Subcutaneous abdominal adipose tissue (tissue), 5 donors: ENCODE results near the gene PSMC1.

Experiments
- H3K27ac ChIP-seq: one replicate; pipeline ENCODE4 v1.7.0; 2013; ENCODE audit warnings: low read depth, mild to moderate bottlenecking, inconsistent platforms, low read length, moderate library complexity
- H3K27me3 ChIP-seq, 5 donors: one replicate each; pipeline ENCODE4 v1.7.0; 2013; ENCODE audit warnings: low read length in 5 of 5, inconsistent platforms in 1 of 5; ENCODE audit not compliant: control insufficient read depth in 5 of 5, insufficient read depth in 4 of 5
- H3K36me3 ChIP-seq, 5 donors: one replicate each; pipeline ENCODE4 v1.7.0; 2013; ENCODE audit warnings: low read length in 5 of 5; ENCODE audit not compliant: control insufficient read depth in 5 of 5, insufficient read depth in 5 of 5
- H3K4me1 ChIP-seq, 5 donors: one replicate each; pipeline ENCODE4 v1.7.0; 2013; ENCODE audit warnings: low read length in 5 of 5, mild to moderate bottlenecking in 3 of 5, moderate library complexity in 1 of 5; ENCODE audit not compliant: control insufficient read depth in 5 of 5, insufficient read depth in 5 of 5
- H3K4me3 ChIP-seq, 5 donors: one replicate each; pipeline ENCODE4 v1.7.0; 2013; ENCODE audit warnings: low read length in 5 of 5, low read depth in 1 of 5
- H3K9ac ChIP-seq, 5 donors: one replicate each; pipeline ENCODE4 v1.7.0; 2013; ENCODE audit warnings: low read length in 5 of 5, mild to moderate bottlenecking in 4 of 5, moderate library complexity in 3 of 5
- H3K9me3 ChIP-seq, 5 donors: one replicate each; pipeline ENCODE4 v1.7.0; 2013; ENCODE audit warnings: low read length in 5 of 5; ENCODE audit not compliant: control insufficient read depth in 5 of 5
- donor health status: healthy.
- donor health status: healthy.
- donor health status: healthy.
- donor health status: healthy.
- donor health status: healthy.

Gene PSMC1

GRCh38 chr14:90318016-90318415 lies 61.7 kb downstream of the PSMC1 start:
- Histone ChIP-seq H3K27ac (no peak overlapping the region), H3K36me3 (peaks cover 27 to 36% (median 34%) of the 10 kb centered on the region in 5 donors), H3K9ac (no peak overlapping the region), H3K4me3 (no peak overlapping the region), H3K4me1 (no peaks in the 10 kb centered on the region), H3K27me3 (no peaks in the 10 kb centered on the region), H3K9me3 (no peaks in the 10 kb centered on the region)

GRCh38 chr14:90319173-90319572 lies 62.8 kb downstream of the PSMC1 start:
- H3K27me3 ChIP-seq, result no peaks in the 10 kb centered on the region
- no peak overlapping the region for H3K9ac ChIP-seq
- H3K4me1 ChIP-seq, result no peaks in the 10 kb centered on the region
- peaks cover 17 to 28% (median 25%) of the 10 kb centered on the region in 5 donors for H3K36me3 ChIP-seq
- no peak overlapping the region for H3K4me3 ChIP-seq
- no peak overlapping the region for H3K27ac ChIP-seq
- no peaks in the 10 kb centered on the region for H3K9me3 ChIP-seq

- Histone ChIP-seq H3K27ac (no peak overlapping the region), H3K9ac (no peak overlapping the region), H3K27me3 (no peaks in the 10 kb centered on the region)
Measured at GRCh38 chr14:90319634-90320541, 63.5 kb downstream of the PSMC1 start.

GRCh38 chr14:90321891-90322290 lies 65.5 kb downstream of the PSMC1 start:
- no peak overlapping the region for H3K27ac ChIP-seq
- no peaks in the 10 kb centered on the region for H3K9me3 ChIP-seq
- no peak overlapping the region for H3K4me3 ChIP-seq
- no peak overlapping the region for H3K9ac ChIP-seq
- H3K4me1 ChIP-seq, result peaks cover 0 to 5% (median 0%) of the 10 kb centered on the region in 5 donors
- no peaks in the 10 kb centered on the region for H3K27me3 ChIP-seq
- H3K36me3 ChIP-seq, result peaks cover 3 to 11% (median 5%) of the 10 kb centered on the region in 5 donors

More at GRCh38 chr14:90319634-90320541, 63.5 kb downstream of the PSMC1 start:
- Histone ChIP-seq H3K9me3 (no peaks in the 10 kb centered on the region), H3K36me3 (peaks cover 13 to 24% (median 19%) of the 10 kb centered on the region in 5 donors), H3K4me1 (no peaks in the 10 kb centered on the region), H3K4me3 (no peak overlapping the region)
